Superior temporal gyrus (tissue), 1 donor: Measurements from ENCODE around the gene PGM3.
"Not testable (repeated sequence)": the region's sequence is repeated elsewhere in the genome, so short reads cannot be mapped to it uniquely, and the experiment has no call there.

ENCODE experiments used
- DNase-seq: peaks from one replicate; pipeline ENCODE4 v3.0.0-alpha.2; 2016; ENCODE audit errors: extremely low spot score

Gene PGM3, protein sequence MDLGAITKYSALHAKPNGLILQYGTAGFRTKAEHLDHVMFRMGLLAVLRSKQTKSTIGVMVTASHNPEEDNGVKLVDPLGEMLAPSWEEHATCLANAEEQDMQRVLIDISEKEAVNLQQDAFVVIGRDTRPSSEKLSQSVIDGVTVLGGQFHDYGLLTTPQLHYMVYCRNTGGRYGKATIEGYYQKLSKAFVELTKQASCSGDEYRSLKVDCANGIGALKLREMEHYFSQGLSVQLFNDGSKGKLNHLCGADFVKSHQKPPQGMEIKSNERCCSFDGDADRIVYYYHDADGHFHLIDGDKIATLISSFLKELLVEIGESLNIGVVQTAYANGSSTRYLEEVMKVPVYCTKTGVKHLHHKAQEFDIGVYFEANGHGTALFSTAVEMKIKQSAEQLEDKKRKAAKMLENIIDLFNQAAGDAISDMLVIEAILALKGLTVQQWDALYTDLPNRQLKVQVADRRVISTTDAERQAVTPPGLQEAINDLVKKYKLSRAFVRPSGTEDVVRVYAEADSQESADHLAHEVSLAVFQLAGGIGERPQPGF

DNA sequence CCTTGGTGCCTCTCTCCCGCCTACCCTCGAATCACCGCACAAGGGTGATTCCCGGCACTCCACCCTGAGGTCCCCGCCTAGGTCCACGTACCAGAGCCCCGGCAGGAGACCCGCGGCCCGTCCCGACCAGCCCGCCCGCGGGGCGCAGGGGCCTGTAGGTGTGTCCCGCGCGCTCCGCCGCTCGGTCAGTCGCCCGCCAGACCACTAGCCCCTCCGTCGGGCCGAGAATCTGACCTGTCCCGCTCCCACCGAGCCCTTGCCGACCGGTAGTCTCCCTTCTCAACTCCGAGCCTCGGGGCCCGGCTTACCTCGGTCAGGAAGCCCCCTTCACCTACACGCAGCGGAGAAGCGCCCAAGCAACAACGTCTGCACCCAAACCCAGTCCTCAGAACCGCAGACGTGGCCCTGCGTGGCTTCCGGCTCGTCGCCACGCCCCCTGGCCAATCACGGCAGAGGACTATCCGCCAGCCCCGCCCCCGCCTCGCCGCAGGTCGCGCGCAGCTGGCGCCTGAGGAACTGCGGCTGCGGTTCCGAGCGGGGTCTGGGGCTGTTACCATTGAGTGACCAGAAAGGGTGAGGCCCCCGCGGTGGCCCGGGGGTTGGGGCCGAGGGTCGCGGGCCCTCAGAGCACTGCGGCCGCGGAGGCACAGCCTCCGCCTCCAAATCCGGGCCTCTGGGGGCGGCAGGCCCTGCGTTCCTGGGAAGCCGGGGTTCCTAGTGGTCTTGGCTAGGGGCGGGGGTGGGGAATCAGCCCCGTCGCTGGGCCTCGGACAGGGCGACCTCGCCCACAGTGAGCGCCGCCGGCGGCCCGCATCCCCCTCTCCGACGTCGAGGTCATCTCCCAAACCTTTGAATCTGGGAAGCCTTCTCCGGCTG, at the start of gene PGM3, which contains the start of gene RWDD2A:
PGM3 (minus strand) TSS at position 395 of the 876 bp plus-strand sequence. CDS start 2,253 bp downstream, outside the sequence.
RWDD2A (plus strand) TSS at position 487 of the 876 bp plus-strand sequence. CDS start 1,095 bp downstream, outside the sequence.
- DNase-seq: peak; percentile 89

DNA sequence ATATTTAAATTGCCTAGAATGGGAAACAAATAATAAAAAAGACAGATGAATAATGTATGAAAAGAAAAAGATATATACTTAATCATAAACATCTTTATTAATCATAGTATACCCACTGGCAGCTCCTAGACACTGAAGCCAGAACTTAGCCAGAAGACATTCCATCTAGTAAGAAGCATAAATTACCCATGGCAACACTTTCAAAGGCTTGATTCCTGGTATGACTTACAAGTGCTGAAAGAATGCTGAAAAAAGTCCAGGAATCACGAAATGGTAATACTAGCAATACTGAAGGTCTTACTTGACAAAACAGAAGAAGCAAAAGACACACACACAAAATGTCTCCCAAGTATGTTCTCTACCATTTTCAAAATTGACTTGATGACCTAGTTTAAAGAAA, 38.1 kb upstream of the PGM3 start:
- DNase-seq: no peak

DNA sequence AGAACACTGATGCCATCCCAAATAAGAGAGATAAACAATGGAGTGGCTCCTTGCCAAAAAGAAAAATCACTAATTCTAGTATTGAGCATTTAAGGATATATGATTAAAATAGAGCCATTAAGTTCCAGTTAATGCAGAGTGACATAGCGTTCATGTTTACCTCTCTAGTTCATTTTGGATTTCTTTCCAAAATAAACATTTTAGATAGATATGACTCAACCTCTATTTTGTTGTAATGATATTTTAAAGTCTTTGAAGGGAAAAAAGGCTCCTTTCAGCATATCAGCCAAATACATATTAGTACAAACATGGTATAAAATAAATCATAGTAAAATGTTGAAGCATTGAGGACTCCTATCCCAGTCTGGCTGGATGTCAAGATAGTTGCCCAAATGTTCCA, 33.5 kb upstream of the PGM3 start:
- DNase-seq: no peak

DNA sequence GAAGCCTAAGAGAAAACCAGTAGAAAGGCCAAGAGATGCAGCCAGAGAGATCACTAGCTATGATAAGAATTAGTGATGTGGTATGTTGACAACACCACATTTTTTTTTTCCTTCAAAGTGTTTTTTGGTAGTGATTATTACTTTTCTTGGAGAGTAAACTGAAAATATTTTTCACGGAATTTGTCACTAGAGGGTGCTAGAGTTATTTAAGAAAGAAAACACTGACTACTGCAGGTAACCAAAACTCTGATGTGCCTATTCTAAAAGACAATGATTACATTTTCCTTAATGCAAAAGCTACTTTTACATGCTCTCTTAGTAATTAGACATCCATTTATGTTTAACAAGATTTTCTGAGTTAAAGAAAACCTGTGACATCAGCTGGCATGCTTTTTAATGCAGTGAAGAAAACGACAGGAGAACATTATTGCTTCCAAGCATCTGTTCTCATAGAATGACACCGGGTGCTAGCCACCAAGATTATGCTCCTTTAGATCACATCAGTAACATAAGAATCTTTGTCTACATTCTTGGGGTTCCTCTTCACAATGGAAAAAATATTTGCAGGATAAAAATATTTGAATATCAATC, 28.9 kb upstream of the PGM3 start:
- DNase-seq: peak; percentile 82

DNA sequence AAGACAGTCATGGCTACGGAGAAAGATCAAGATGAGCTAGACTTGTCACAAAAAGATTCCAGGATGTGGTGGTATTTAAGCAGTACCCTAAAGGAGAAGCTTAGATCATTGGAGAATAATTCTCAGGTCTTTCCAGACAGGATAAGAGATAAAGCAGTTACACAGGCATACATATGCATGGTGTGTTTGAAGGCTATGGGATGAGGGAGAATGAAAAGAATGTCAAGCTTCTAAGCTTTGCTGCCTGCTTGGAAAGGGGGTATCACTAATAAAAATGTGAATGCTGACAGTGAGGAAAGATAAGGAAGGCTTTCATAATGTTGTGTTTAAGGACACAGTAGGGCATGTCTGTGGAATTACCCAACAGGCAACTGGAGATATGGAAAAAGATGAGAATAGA, 28.2 kb upstream of the PGM3 start:
- no peak for DNase-seq

DNA sequence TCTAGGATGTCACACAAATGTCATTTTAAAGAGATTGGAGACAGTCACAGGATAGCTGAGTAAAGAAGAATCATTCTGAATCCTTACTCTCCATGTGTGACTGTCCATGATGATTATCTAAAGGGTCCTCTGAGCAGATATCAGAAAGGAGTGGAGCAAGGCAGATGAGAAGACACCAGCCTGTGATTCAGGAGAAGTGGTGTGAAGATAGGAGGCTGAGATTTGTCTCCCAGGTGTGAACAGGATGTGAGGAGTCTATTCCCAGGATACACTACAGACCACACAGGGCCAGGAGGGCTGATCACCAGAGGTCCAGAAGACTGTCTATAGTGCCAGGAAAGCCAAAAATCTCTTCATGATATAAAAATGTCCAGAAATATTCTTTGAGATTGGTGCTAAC, 27.1 kb upstream of the PGM3 start:
- no peak for DNase-seq

DNA sequence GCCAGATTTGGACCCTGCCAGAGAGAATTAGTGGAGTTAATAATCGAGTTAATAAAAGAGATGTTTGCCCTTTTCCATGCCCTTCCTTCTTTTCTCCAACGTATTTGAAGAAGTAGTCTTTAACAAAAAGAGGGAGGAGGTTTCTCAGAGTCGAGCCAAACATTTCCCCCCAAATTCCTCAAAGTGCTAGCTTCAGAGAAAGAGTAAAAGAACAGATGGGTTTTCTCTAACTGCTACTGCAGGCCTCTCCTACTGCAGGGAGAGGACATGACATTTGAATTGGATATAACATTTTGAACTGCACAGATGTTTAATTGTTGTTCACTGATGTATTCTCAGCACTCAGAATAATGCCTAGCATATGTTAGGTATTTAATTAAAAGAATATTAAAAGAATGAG, 25.6 kb upstream of the PGM3 start:
- DNase-seq: no peak

DNA sequence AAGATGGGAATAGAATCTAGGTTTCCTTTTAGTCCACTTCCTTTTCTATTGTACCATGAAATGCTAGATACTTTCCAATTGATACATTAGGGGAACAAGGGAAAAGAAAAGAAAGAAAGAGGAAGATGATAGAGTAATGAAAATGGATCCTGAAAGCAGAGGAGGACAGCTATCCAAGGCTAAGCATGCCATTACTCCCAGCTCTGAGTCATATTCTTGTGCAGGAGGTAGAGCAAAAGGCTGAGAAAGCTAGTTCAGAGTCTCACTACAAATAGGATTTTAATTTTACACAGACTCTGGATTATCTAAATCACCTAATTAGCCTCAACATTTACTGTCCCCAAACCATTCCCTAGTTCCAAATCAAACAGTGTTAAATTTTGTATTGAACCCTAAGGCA, 23.7 kb upstream of the PGM3 start:
- DNase-seq: no peak

DNA sequence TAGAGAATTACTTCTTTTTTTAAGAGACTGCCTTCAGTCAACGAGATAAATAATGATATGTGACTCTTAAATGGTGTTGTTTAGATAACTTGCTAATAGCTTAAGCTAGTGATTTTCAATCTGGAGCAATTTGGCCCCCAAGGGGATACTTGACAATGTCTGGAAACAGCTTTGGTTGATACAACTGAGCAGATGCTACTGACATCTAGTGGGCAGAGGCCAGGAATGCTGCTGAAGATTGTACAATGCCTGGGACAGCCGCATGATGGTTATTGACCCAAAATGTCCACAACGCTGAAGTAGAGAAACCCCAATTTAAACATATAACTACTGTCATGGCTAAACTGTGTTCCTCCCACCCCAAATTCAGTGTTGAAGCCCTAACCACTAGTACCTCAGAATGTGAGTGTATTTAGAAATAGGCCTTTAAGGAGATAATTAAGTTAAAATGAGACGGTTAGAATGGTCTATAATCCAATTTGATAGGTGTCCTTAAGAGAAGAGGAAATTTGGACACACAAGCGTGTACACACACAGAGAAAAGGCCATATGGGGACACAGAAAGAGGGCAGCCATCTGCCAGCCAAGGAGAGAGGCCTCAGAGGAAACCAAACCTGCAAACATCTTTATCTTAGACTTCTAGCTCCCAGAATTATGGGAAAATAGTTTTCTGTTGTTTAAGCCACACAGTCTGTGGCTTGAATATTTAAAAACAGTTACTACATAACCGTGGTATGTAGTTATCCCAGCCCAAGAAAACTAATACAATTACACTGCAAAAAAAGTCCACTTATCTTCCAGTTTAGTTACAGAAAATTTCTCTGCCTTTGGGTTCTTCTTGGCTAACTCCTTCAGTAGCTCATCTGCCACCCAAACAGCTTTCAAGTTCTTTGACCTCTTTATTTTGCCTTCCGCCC, 22.3 kb upstream of the PGM3 start:
- peak; percentile 93 for DNase-seq

DNA sequence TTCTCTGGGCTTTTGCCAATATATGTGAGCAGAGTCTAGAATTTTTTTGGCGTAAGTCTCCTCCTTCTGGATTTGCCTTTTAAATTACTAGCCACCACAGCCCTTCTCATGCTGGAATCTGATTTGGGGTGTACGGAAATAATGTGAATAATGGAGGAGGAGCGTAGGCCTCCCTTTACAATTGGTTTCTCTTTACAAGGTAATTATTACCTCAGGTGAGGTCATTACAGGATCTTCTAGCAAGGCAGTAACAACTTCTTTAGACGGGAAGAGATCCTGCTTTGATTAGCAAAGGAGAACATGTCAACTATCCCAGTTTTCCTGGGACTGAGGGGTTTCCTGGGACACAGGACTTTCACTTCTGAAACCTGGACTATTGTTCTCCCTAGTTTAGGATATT, 9.0 kb upstream of the PGM3 start:
- no peak for DNase-seq

DNA sequence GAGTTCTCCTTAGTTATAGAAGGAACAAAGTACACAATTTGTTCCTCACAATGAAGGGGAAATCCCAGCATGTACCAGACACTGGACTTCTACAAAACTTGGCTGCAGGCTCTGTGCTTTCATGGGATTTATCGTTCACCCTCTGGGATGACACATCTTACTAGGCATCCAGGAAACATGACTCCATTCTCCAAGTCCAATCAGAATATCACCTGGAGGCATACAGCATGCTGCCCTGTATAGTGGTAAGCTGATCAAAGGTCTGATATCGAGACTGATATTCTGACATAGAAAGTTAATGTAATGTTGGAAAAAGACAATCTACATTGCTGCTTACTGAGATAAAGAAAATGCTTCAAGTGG, 6.8 kb upstream of the PGM3 start:
- no peak for DNase-seq

DNA sequence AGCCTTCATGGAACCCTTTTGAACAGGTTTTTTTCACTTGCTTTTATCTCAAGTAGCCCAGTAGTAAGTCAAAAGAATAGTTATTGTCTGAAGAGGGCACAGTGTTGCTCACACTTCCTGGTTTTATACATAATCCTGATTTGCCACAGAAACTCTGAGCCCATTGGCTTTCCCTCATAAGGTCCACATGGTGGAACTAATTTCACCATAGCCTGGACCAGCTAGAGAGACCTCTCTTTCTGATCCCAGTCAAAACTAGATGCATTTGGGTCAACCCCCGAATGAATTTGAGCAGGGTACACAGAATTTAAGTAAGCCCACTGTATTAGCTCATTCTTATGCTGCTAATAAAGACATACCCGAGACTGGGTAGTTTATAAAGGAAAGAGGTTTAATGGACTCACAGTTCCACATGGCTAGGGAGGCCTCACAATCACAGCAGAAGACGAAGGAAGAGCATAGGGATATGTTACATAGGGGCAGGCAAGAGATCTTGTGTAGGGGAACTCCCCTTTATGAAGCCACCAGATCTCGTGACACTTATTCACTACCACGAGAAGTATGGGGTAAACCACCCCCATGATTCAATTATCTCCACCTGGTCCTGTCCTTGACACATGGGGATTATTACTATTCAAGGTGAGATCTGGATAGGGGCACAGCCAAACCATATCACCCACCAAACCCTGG, 6.3 kb upstream of the PGM3 start:
- DNase-seq: no peak

DNA sequence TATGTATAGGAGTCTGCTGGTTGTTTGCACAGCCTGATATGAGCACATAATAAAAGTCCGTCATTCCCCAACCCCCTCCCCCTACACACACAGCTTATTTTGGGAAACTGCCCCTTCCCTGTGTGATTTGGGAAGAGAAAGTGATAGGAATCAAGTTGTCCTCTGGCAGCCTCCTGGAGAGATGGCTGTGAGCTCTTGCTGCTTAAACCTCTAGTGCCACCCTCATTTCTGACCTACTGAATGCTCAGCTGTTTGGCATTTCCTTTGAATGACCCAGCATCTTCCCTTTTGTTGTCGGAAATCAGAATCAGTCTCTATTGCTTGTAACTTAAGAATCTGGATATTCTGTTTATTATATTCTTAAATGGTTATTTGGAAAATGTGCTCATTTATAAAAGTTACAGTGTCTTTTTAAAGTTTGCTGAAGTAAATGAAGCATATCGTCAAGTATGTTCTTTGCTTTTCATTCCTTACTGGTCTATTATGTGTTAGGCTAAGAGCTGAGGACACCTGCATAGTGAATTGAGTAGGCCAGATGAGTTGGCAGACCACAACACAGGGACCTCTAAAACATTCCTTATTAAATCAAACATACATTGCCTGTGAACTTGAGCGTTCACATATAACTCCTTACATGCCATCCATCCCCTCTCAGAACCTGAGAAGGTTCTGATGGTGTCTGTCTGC, 5.6 kb upstream of the PGM3 start:
- no peak for DNase-seq

DNA sequence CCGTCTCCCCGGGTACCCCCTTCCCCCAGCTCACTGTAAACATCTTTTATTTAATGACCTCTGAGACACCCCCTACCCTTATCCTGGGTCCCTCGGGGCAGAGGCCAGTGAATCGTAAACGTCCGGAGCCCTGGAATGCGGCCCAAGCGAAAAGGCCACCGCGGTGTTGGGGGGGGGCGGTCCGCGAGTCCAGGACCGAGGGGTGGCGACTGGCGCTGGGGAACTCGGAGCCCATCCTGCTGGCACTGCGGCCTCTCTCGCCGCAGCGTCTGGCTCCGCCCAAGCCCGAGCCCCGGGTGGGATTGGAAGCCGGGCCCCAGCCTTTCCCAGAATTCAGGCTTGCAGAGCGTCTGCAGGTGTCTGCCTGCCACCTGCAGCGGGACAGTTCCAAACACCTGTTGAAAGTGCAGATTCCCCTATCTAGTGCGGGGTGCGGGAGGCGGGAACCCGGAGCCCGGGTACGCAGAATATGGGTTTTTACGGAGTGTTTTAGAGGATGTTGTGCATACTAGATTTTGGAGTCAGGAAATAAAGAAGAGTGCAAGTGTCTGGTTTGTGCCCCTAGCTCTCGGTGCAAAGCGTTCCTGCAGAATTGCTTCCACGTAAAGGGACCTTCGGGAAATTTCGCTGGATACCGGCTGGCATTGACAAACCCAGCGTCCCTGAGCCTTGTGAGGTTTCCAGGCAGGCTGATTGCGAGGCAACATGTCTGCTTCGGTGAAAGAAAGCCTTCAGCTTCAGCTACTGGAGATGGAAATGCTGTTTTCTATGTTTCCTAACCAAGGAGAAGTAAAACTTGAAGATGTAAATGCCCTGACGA, 892 bp upstream of the PGM3 start:
- DNase-seq: no peak

DNA sequence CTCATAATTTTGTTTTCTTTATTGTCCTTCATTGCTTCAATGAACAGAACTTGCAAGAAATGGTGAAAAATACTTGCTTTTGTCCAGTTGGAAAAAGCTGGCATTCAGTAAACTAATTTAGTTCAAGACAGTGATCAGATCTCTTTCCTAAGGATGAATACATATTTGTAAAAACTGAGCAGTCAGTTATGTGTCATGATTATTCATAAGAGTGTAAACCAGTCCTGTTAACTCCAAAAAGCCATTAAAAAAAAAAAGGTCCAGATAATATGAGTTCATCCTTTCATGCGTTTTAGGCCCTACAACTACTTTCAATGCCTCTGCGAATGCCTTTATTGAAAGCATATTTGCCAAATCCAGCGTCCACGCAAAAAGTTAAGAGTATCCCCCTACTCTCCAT, 609 bp downstream of the PGM3 start:
- no peak for DNase-seq

DNA sequence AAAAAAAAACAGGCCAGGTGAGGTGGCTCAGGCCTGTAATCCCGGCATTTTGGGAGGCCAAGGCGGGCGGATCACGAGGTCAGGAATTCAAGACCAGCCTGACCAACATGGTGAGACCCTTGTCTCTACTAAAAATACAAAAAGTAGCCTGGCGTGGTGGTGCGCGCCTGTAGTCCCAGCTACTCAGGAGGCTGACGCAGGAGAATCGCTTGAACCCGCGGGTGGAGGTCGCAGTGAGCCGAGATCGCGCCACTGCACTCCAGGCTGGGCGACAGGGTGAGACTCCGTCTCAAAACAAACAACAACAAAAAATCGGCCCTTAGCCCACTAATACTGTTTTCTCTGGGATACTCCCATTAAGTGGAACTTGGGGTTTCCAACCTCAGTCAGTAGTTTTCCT, 1.1 kb downstream of the PGM3 start:
- DNase-seq: not testable (repeated sequence)

DNA sequence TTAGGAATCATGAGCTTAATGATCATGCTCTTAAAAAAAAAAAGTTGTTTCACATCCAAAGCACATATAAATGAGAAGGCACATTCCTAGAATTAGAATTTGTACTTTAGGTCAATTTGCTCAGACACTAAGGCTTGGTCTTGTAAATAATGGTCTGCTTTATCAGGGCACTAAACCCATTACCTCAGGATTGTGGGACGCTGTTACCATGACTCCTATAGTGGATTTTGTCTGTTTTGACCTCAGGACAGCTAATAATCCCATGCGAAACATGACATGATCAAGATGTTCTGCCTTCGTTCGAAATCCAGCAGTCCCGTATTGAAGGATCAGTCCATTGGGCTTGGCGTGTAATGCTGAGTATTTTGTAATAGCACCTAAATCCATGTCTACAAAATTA, 2.4 kb downstream of the PGM3 start:
- no peak for DNase-seq

DNA sequence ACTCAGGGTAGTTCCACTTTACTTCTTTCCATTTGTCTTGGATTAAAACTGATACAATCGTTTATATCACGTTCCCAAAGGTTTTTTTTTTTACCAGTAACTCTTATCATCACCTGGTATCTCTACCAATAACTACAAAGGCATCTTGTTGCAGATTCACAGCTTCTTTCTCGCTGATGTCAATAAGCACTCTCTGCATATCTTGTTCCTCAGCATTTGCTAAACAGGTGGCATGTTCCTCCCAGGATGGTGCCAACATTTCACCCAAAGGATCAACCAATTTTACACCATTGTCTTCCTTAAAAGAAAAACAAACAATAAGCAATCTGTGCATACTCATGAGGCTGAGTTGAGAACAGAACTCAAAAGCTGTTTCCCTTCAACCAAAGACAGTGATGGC, 4.6 kb downstream of the PGM3 start:
- DNase-seq: no peak

DNA sequence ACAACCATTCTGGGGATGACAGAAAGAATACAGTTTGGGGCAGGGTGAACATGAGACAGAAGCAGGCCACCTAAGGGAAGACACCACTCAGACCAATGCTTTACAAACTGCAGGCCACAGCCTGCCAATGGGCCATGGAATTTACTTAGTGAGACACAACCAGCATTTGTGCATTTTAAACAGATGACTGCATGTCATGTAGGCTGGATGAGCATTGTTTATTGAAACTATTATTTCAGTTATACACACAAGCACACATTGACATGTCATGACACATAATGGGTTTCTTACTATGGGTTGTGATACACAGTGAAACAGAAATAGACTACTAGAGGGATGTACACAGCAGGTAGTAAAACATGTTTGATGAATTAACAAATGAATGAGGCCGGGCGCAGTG, 8.0 kb downstream of the PGM3 start:
- DNase-seq: no peak
